Colon (tissue), 2 donors: Measurements from ENCODE around the gene PRPF40B.
"Not testable (repeated sequence)": the region's sequence is repeated elsewhere in the genome, so short reads cannot be mapped to it uniquely, and the experiment has no call there.

ENCODE experiments used
- FAIRE-seq: peaks from 2 replicates; lab custom pipeline; 2012; peaks lifted over from hg19 to GRCh38; lab: Jason Lieb, UNC
- donor health status: control.
- donor health status: control.

Gene PRPF40B

GRCh38 chr12:49623142-49623904 lies at the start of gene PRPF40B:
TSS of gene PRPF40B (plus strand) at chr12:49623561. CDS start at chr12:49623591, 30 bp downstream.
- no peak for FAIRE-seq

- FAIRE-seq: no peak
Measured at GRCh38 chr12:49577589-49578315, 45.6 kb upstream of the PRPF40B start.

GRCh38 chr12:49578471-49579112 lies 44.8 kb upstream of the PRPF40B start:
- no peak for FAIRE-seq

GRCh38 chr12:49580572-49581535 lies 42.5 kb upstream of the PRPF40B start:
- FAIRE-seq: no peak

- FAIRE-seq: no peak
Measured at GRCh38 chr12:49582201-49582600, 41.2 kb upstream of the PRPF40B start.

GRCh38 chr12:49582850-49583249 lies 40.5 kb upstream of the PRPF40B start:
- no peak for FAIRE-seq

- no peak for FAIRE-seq
Measured at GRCh38 chr12:49583366-49584094, 39.8 kb upstream of the PRPF40B start.

GRCh38 chr12:49584591-49584990 lies 38.8 kb upstream of the PRPF40B start:
- FAIRE-seq: no peak

- FAIRE-seq: no peak
Measured at GRCh38 chr12:49585477-49586459, 37.6 kb upstream of the PRPF40B start.

GRCh38 chr12:49587174-49587908 lies 36.0 kb upstream of the PRPF40B start:
- no peak for FAIRE-seq

- no peak for FAIRE-seq
Measured at GRCh38 chr12:49588281-49588680, 35.1 kb upstream of the PRPF40B start.

- no peak for FAIRE-seq
Measured at GRCh38 chr12:49588721-49589516, 34.4 kb upstream of the PRPF40B start.

GRCh38 chr12:49598527-49598926 lies 24.8 kb upstream of the PRPF40B start:
- FAIRE-seq: no peak

- no peak for FAIRE-seq
Measured at GRCh38 chr12:49599961-49600360, 23.4 kb upstream of the PRPF40B start.

- FAIRE-seq: no peak
Measured at GRCh38 chr12:49603721-49604120, 19.6 kb upstream of the PRPF40B start.

- FAIRE-seq: no peak
Measured at GRCh38 chr12:49604856-49605255, 18.5 kb upstream of the PRPF40B start.

- not testable (repeated sequence) for FAIRE-seq
Measured at GRCh38 chr12:49605539-49605938, 17.8 kb upstream of the PRPF40B start, which contains the start of gene FAM186B. TSS of gene FAM186B (minus strand) at chr12:49605639. CDS start at chr12:49605477, 162 bp downstream.
